Fibroblast of lung (primary cell): ENCODE data around the gene IGSF21.

Source experiments
- EZH2 ChIP-seq: IDR thresholded peaks from 2 replicates; pipeline ENCODE4 v1.5.1; 2012; ENCODE audit warnings: low read length, control low read depth, mild to moderate bottlenecking; ENCODE audit errors: missing control alignments
- TF ChIP-seq, protein P1 (sequence below), 2 donors: IDR thresholded peaks in 1 of 2; conservative IDR thresholded peaks in 1 of 2; 1 replicate in 1 of 2; 2 replicates in 1 of 2; pipeline ENCODE4 v1.5.1; 2011 to 2012; ENCODE audit warnings: low read length in 2 of 2, control low read depth in 1 of 2, inconsistent platforms in 1 of 2, low read depth in 1 of 2, mild to moderate bottlenecking in 1 of 2

- TF ChIP-seq, protein P1, sequence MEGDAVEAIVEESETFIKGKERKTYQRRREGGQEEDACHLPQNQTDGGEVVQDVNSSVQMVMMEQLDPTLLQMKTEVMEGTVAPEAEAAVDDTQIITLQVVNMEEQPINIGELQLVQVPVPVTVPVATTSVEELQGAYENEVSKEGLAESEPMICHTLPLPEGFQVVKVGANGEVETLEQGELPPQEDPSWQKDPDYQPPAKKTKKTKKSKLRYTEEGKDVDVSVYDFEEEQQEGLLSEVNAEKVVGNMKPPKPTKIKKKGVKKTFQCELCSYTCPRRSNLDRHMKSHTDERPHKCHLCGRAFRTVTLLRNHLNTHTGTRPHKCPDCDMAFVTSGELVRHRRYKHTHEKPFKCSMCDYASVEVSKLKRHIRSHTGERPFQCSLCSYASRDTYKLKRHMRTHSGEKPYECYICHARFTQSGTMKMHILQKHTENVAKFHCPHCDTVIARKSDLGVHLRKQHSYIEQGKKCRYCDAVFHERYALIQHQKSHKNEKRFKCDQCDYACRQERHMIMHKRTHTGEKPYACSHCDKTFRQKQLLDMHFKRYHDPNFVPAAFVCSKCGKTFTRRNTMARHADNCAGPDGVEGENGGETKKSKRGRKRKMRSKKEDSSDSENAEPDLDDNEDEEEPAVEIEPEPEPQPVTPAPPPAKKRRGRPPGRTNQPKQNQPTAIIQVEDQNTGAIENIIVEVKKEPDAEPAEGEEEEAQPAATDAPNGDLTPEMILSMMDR (conservative IDR thresholded peaks at IDR 0.05 in 1 of 2, IDR thresholded peaks at IDR 0.05 in 1 of 2; ENCODE audit: low read depth in 1 of 2, low read length in 2 of 2): no peak
- no peak for TF ChIP-seq EZH2
Observed at GRCh38 chr1:18244762-18245161, 137.2 kb downstream of the IGSF21 start.
